ENCODE results near the gene TUBA4B. TPM values are rescaled to one million over a fixed set of nuclear protein-coding genes. Genes with fewer than 3 reads are reported as not detected.

TUBA4B gene
- total RNA-seq, 3 donors from 2014 or later (not counting 1 experiment from before 2014, with no cell fraction given), result not detected

DNA sequence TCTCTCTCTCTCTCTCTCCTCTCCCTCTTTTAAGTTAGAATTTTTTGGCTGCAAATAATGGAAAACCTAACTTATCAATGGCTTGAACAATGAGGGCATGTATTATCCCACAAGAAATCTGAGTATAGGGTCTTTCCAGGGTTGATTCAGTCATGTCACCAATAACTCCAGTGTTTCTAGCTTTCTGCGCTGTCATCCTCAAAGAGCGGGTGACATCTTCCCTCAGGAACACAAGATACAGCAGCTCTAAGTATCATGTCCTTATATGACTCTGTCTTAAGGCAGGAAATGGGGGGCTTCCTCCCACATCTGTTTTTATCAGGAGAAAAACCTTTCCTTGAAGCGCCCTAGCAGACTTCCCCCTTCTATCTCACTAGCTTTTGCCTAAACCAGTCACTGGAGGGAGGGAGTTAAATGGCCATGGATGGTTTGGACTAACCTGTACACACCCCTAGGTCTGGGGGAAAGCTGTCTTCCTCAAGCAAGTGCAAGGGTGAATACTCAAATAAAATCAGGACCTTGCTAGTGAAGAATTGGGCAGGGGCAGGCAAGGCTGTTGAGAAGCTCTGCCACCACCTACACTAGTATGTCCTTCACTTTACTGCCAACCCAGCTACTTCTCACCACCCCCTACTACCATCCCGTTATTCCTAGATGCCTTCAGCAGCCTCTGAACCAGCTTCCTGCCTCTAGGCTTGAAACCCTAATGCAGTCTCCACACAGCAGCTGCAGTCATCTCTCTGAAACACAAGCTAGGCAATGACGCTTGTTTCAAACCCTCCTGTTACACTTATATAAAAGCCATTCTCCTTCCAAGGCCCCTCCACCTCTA is 8.2 kb downstream of the TUBA4B start:
- no peak overlapping the region for H3K4me3 Mint-ChIP-seq
- H3K27ac ChIP-seq (ENCODE audit: low read length), result no peak overlapping the region
- intact Hi-C loops (cut with micrococcal nuclease), result no loop called here
- TF ChIP-seq, protein P1, sequence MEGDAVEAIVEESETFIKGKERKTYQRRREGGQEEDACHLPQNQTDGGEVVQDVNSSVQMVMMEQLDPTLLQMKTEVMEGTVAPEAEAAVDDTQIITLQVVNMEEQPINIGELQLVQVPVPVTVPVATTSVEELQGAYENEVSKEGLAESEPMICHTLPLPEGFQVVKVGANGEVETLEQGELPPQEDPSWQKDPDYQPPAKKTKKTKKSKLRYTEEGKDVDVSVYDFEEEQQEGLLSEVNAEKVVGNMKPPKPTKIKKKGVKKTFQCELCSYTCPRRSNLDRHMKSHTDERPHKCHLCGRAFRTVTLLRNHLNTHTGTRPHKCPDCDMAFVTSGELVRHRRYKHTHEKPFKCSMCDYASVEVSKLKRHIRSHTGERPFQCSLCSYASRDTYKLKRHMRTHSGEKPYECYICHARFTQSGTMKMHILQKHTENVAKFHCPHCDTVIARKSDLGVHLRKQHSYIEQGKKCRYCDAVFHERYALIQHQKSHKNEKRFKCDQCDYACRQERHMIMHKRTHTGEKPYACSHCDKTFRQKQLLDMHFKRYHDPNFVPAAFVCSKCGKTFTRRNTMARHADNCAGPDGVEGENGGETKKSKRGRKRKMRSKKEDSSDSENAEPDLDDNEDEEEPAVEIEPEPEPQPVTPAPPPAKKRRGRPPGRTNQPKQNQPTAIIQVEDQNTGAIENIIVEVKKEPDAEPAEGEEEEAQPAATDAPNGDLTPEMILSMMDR (IDR thresholded peaks at IDR 0.05), result no peak
- H3K4me1 Mint-ChIP-seq, result no peaks in the 10 kb centered on the region
- no peaks in the 10 kb centered on the region for H3K9me3 Mint-ChIP-seq
- DNase-seq (no peak), ATAC-seq (no peak)
- no peaks in the 10 kb centered on the region for H3K9me3 ChIP-seq (ENCODE audit: control insufficient read depth, insufficient read depth, low read length)
- no peaks in the 10 kb centered on the region for H3K27me3 ChIP-seq (ENCODE audit: control insufficient read depth, insufficient read depth, low read length)
- 65% methylated on average over 4 of the region's 5 CpGs for WGBS (ENCODE audit: insufficient coverage)
- peaks cover 18 to 26% of the 10 kb centered on the region in 2 donors for H3K27me3 Mint-ChIP-seq (ENCODE audit: low read depth in 2 of 2)
- no peaks in the 10 kb centered on the region for H3K4me1 ChIP-seq (ENCODE audit: control insufficient read depth, insufficient read depth, low read length)
- no peaks in the 10 kb centered on the region for H3K36me3 ChIP-seq (ENCODE audit: control insufficient read depth, insufficient read depth, low read length)
- no peak overlapping the region for H3K4me3 ChIP-seq (ENCODE audit: low read length)
- no peak overlapping the region for H3K27ac Mint-ChIP-seq
- no peaks in the 10 kb centered on the region for H3K36me3 Mint-ChIP-seq

DNA sequence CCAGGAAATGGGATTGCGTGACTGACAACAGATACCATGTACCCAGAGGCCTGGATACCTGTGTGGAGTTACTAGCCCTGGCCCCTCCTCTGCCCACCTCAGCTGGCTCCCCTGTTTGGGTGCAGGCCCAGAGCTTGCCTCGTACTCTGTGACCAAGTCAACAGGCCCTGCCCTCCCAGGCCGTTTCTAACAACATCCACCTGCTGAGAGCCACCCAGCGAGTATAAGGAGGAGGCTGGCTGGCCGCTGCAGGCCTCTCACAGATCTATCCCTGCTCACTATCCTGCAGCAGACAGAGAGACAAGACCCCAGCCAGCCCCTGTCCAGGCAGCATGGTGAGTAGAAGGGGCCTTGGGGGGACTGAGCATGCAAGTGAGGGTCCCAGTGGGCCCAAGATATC is 13.2 kb downstream of the TUBA4B start:
- Mint-ChIP-seq H3K4me3 (no peak overlapping the region), H3K9me3 (no peaks in the 10 kb centered on the region), H3K27ac (no peak overlapping the region), H3K36me3 (no peaks in the 10 kb centered on the region), H3K27me3 (ENCODE audit: low read depth in 2 of 2) (peaks cover 7 to 8% of the 10 kb centered on the region in 2 donors), H3K4me1 (no peaks in the 10 kb centered on the region)
- no peak overlapping the region for H3K27ac ChIP-seq (ENCODE audit: low read length)
- H3K4me3 ChIP-seq (ENCODE audit: low read length), result no peak overlapping the region
- intact Hi-C loops (cut with micrococcal nuclease), result no loop called here
- no peaks in the 10 kb centered on the region for H3K27me3 ChIP-seq (ENCODE audit: control insufficient read depth, insufficient read depth, low read length)
- no peaks in the 10 kb centered on the region for H3K9me3 ChIP-seq (ENCODE audit: control insufficient read depth, insufficient read depth, low read length)
- TF ChIP-seq, protein P1 (IDR thresholded peaks at IDR 0.05), result no peak
- WGBS (ENCODE audit: insufficient coverage), result 86% methylated on average over 5 of the region's 5 CpGs
- no peaks in the 10 kb centered on the region for H3K36me3 ChIP-seq (ENCODE audit: control insufficient read depth, insufficient read depth, low read length)
- ATAC-seq (no peak), DNase-seq (no peak)
- H3K4me1 ChIP-seq (ENCODE audit: control insufficient read depth, insufficient read depth, low read length), result no peaks in the 10 kb centered on the region

DNA sequence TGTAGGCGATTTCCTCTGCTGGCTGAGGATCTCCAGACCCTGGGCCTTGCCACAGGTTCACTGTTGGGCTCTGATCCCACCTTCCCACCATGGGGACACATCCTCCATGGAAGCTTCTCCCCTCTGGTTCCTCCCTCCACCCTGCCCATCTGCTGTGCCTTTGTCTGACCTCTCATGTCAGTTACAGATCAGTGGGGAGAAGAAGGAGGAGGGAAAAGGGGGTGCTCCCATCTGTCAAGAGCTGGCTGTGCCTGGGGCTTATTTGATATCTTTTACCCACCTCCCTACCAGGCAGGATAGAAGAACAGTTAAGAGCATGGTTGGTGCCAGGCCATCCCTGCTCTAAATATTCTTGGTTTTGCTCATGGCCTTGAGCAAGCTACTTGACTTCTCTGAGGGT is 13.8 kb downstream of the TUBA4B start:
- Histone ChIP-seq H3K4me3 (ENCODE audit: low read length) (no peak overlapping the region), H3K4me1 (ENCODE audit: control insufficient read depth, insufficient read depth, low read length) (no peaks in the 10 kb centered on the region), H3K9me3 (ENCODE audit: control insufficient read depth, insufficient read depth, low read length) (no peaks in the 10 kb centered on the region), H3K27me3 (ENCODE audit: control insufficient read depth, insufficient read depth, low read length) (no peaks in the 10 kb centered on the region), H3K27ac (ENCODE audit: low read length) (no peak overlapping the region), H3K36me3 (ENCODE audit: control insufficient read depth, insufficient read depth, low read length) (no peaks in the 10 kb centered on the region)
- H3K36me3 Mint-ChIP-seq, result no peaks in the 10 kb centered on the region
- no peaks in the 10 kb centered on the region for H3K4me1 Mint-ChIP-seq
- TF ChIP-seq, protein P1 (IDR thresholded peaks at IDR 0.05), result no peak
- 75% methylated on average over 1 of the region's 1 CpG for WGBS (ENCODE audit: insufficient coverage)
- ATAC-seq (no peak), DNase-seq (no peak)
- no peak overlapping the region for H3K4me3 Mint-ChIP-seq
- intact Hi-C loops (cut with micrococcal nuclease), result no loop called here
- H3K27me3 Mint-ChIP-seq (ENCODE audit: low read depth in 2 of 2), result peaks cover 2 to 5% of the 10 kb centered on the region in 2 donors
- H3K27ac Mint-ChIP-seq, result no peak overlapping the region
- H3K9me3 Mint-ChIP-seq, result no peaks in the 10 kb centered on the region

DNA sequence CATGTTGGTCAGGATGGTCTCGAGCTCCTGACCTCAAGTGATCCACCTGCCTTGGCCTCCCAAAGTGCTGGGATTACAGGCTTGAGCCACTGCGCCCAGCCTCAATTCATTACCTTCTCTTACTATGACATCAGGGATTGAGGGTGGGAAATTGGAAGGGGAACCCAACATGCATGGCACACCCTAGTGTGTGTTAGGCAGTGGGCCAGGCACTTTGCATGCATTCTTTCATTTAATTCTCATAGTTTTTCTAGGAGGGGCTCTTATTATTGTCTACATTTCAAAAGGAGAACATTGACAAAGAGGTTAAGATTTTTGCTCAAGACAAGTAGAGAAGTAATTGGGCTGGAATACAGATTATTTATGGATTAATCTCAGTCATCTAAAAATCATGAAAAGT is 15.3 kb downstream of the TUBA4B start:
- no peak overlapping the region for H3K27ac Mint-ChIP-seq
- no peaks in the 10 kb centered on the region for H3K9me3 Mint-ChIP-seq
- H3K9me3 ChIP-seq (ENCODE audit: control insufficient read depth, insufficient read depth, low read length), result no peaks in the 10 kb centered on the region
- no peaks in the 10 kb centered on the region for H3K4me1 Mint-ChIP-seq
- no peak for ATAC-seq
- no peak for DNase-seq
- WGBS (ENCODE audit: insufficient coverage), result no CpG with 5 or more reads among the region's 2 CpGs
- TF ChIP-seq, protein P1 (IDR thresholded peaks at IDR 0.05), result no peak
- H3K27me3 Mint-ChIP-seq (ENCODE audit: low read depth in 2 of 2), result peaks cover 0 to 5% of the 10 kb centered on the region in 2 donors
- H3K4me1 ChIP-seq (ENCODE audit: control insufficient read depth, insufficient read depth, low read length), result no peaks in the 10 kb centered on the region
- no peaks in the 10 kb centered on the region for H3K36me3 ChIP-seq (ENCODE audit: control insufficient read depth, insufficient read depth, low read length)
- H3K36me3 Mint-ChIP-seq, result no peaks in the 10 kb centered on the region
- no peak overlapping the region for H3K27ac ChIP-seq (ENCODE audit: low read length)
- intact Hi-C loops (cut with micrococcal nuclease), result no loop called here
- H3K4me3 ChIP-seq (ENCODE audit: low read length), result no peak overlapping the region
- H3K27me3 ChIP-seq (ENCODE audit: control insufficient read depth, insufficient read depth, low read length), result no peaks in the 10 kb centered on the region
- no peak overlapping the region for H3K4me3 Mint-ChIP-seq
